Suprapubic skin (tissue), 4 donors: Measurements from ENCODE around the gene INSIG1. TPM values are rescaled to one million over a fixed set of nuclear protein-coding genes. Genes with fewer than 3 reads are reported as not detected.

ENCODE experiments used
- DNase-seq, 2 donors: peaks; one replicate each; pipeline ENCODE4 v3.0.0-alpha.2; 2019; ENCODE audit warnings: low spot score in 2 of 2
- H3K27ac ChIP-seq: fragments of 200-600 bp; sonication (generic); one replicate; pipeline ENCODE4 v1.5.1; 2019
- H3K27me3 ChIP-seq: fragments of 200-600 bp; sonication (generic); one replicate; pipeline ENCODE4 v1.5.1; 2019
- H3K36me3 ChIP-seq: fragments of 200-600 bp; sonication (generic); one replicate; pipeline ENCODE4 v1.5.1; 2019
- H3K4me1 ChIP-seq: fragments of 200-600 bp; sonication (generic); one replicate; pipeline ENCODE4 v1.5.1; 2019
- H3K4me3 ChIP-seq: fragments of 200-600 bp; sonication (generic); one replicate; pipeline ENCODE4 v1.5.1; 2019; ENCODE audit warnings: mild to moderate bottlenecking
- H3K9me3 ChIP-seq: fragments of 200-600 bp; sonication (generic); one replicate; pipeline ENCODE4 v1.5.1; 2019
- EP300 ChIP-seq: sonication (generic); formaldehyde crosslinking; IDR thresholded peaks from one replicate; pipeline ENCODE4 v1.6.1; 2017; ENCODE audit warnings: antibody characterized with exemption
- POLR2A ChIP-seq, 2 donors: fragments of 450-650 bp; IDR thresholded peaks; one replicate each; pipeline ENCODE4 v1.6.1; 2017; ENCODE audit warnings: antibody characterized with exemption in 2 of 2, mild to moderate bottlenecking in 2 of 2, moderate library complexity in 2 of 2
- POLR2AphosphoS5 ChIP-seq, 3 donors: sonication (generic); formaldehyde crosslinking; IDR thresholded peaks; one replicate each; pipeline ENCODE4 v1.6.1; 2017; ENCODE audit warnings: antibody characterized with exemption in 3 of 3
- WGBS: methylation state at CpG from one replicate; pipeline ENCODE4 v1.1.5; 2018; 5-methylcytosine and 5-hydroxymethylcytosine counted together
- total RNA-seq, 4 donors: library from RNA; depleted of rRNA; stranded (reverse); fragments of >200 nt; gene quantifications; one replicate each; pipeline ENCODE4 v1.1.0, GENCODE V29; 2016
- TF ChIP-seq, protein P1 (sequence below), 2 donors: fragments of 200-600 bp in 1 of 2; fragments of 450-650 bp in 1 of 2; sonication (generic) in 1 of 2; IDR thresholded peaks; one replicate each; pipeline ENCODE4 v1.5.1; 2016 to 2019; ENCODE audit warnings: antibody characterized with exemption in 2 of 2, mild to moderate bottlenecking in 1 of 2, moderate library complexity in 1 of 2

Gene INSIG1
- total RNA-seq, 4 donors from 2014 or later = 32.0 to 130 (median 95.3) TPM

- 58% methylated on average over 10 of the region's 11 CpGs for WGBS
- H3K36me3 ChIP-seq = peaks cover 21% of the 10 kb centered on the region
- no peaks in the 10 kb centered on the region for H3K9me3 ChIP-seq
- no peak for DNase-seq
- TF ChIP-seq, protein P1, sequence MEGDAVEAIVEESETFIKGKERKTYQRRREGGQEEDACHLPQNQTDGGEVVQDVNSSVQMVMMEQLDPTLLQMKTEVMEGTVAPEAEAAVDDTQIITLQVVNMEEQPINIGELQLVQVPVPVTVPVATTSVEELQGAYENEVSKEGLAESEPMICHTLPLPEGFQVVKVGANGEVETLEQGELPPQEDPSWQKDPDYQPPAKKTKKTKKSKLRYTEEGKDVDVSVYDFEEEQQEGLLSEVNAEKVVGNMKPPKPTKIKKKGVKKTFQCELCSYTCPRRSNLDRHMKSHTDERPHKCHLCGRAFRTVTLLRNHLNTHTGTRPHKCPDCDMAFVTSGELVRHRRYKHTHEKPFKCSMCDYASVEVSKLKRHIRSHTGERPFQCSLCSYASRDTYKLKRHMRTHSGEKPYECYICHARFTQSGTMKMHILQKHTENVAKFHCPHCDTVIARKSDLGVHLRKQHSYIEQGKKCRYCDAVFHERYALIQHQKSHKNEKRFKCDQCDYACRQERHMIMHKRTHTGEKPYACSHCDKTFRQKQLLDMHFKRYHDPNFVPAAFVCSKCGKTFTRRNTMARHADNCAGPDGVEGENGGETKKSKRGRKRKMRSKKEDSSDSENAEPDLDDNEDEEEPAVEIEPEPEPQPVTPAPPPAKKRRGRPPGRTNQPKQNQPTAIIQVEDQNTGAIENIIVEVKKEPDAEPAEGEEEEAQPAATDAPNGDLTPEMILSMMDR (IDR thresholded peaks at IDR 0.05) = no peak
- TF ChIP-seq POLR2AphosphoS5 (IDR thresholded peaks at IDR 0.05) = no peak
- no peak for TF ChIP-seq POLR2A (IDR thresholded peaks at IDR 0.05)
- H3K27ac ChIP-seq = no peak overlapping the region
- H3K4me1 ChIP-seq = peaks cover 48% of the 10 kb centered on the region
- no peaks in the 10 kb centered on the region for H3K27me3 ChIP-seq
- H3K4me3 ChIP-seq = no peak overlapping the region
These were observed 3.2 kb downstream of the INSIG1 start for GRCh38 chr7:155300641-155301452.

- H3K4me1 ChIP-seq = peaks cover 34% of the 10 kb centered on the region
- no peak for DNase-seq
- no peak overlapping the region for H3K27ac ChIP-seq
- TF ChIP-seq, protein P1 (IDR thresholded peaks at IDR 0.05) = no peak
- TF ChIP-seq EP300 (no peak), POLR2A (IDR thresholded peaks at IDR 0.05) (no peak), POLR2AphosphoS5 (IDR thresholded peaks at IDR 0.05) (no peak)
- no peaks in the 10 kb centered on the region for H3K27me3 ChIP-seq
- H3K4me3 ChIP-seq = no peak overlapping the region
- WGBS = 92% methylated on average over 6 of the region's 10 CpGs
- peaks cover 36% of the 10 kb centered on the region for H3K36me3 ChIP-seq
- H3K9me3 ChIP-seq = no peaks in the 10 kb centered on the region
These were observed 5.4 kb downstream of the INSIG1 start for GRCh38 chr7:155303039-155303593.

DNA sequence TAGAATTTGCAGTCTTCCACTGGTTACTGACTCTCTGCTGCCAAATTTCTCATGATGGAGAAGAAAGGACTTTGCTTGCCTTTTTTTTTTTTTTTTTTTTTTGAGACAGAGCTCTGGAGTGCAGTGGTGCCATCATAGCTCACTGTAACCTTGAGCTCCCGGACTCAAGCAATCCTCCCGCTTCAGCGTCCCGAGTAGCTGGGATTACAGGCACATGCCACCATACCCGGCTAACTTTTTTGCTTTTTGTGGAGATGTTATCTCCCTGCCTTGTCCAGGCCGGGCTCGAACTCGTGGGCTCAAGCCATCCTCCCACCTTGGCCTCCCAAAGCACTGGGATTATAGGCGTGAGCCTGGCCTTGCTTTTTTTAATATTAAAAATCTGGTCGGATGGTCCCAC lies 6.2 kb downstream of the INSIG1 start:
- no peak for DNase-seq
- 96% methylated on average over 10 of the region's 10 CpGs for WGBS
- Histone ChIP-seq H3K36me3 (peaks cover 42% of the 10 kb centered on the region), H3K9me3 (no peaks in the 10 kb centered on the region), H3K4me3 (no peak overlapping the region), H3K27me3 (no peaks in the 10 kb centered on the region), H3K4me1 (peaks cover 26% of the 10 kb centered on the region), H3K27ac (no peak overlapping the region)
- no peak for TF ChIP-seq EP300
- TF ChIP-seq, protein P1 (IDR thresholded peaks at IDR 0.05) = no peak
- no peak for TF ChIP-seq POLR2A (IDR thresholded peaks at IDR 0.05)
- TF ChIP-seq POLR2AphosphoS5 (IDR thresholded peaks at IDR 0.05) = no peak

DNA sequence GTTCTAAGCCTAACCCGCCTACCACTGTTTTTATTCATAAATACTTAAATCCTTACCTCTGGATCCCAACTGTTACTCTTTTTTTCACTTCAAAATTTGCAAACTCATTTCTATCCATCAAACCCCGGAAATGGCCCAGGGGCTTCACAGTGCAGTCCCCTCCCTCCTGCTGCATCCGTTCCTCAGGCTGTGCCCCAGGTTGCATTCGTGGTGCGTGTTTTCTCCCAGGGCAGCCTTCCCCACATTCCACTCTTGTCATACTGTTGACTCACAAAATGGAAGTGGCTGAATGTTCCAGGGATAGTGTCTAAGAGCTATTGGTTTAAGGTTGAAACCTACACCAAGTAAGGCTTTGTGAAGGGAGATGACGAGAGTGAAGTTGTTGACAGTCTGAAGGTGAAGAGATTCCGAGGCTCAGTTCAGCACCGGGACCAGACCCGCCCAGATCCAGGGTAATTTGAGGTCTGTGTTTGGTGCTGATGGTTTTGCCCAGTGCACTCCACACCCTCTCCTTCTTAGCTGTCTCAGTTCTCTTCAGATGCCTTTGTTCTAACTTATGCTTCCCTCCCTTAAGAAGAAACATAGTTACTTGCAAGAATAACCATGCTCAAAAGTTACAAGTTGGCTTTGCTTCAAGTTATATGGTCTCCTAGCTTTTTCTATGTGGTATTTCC lies 7.7 kb downstream of the INSIG1 start:
- Histone ChIP-seq H3K4me1 (peaks cover 12% of the 10 kb centered on the region), H3K9me3 (no peaks in the 10 kb centered on the region), H3K36me3 (peaks cover 51% of the 10 kb centered on the region), H3K4me3 (no peak overlapping the region), H3K27me3 (no peaks in the 10 kb centered on the region), H3K27ac (no peak overlapping the region)
- DNase-seq = no peak
- TF ChIP-seq, protein P1 (IDR thresholded peaks at IDR 0.05) = no peak
- TF ChIP-seq EP300 = no peak
- no peak for TF ChIP-seq POLR2A (IDR thresholded peaks at IDR 0.05)
- TF ChIP-seq POLR2AphosphoS5 (IDR thresholded peaks at IDR 0.05) = no peak
- 91% methylated on average over 9 of the region's 9 CpGs for WGBS
